Upper lobe of right lung (tissue), 1 donor: ENCODE results near the gene TMEM185A. TPM values are rescaled to one million over a fixed set of nuclear protein-coding genes. Genes with fewer than 3 reads are reported as not detected.

ENCODE experiments used
- ATAC-seq: fragments of 200-7000 bp; cut with Tn5 transposase; one replicate; pipeline ENCODE4 v1.9.1; 2020; ENCODE audit warnings: mild to moderate bottlenecking, moderate library complexity
- DNase-seq: peaks from one replicate; pipeline ENCODE4 v3.0.0-alpha.2; 2020
- H3K27ac ChIP-seq: fragments of 200-600 bp; one replicate; pipeline ENCODE4 v1.8.0; 2022
- H3K27me3 ChIP-seq: fragments of 200-600 bp; one replicate; pipeline ENCODE4 v1.8.0; 2022; ENCODE audit warnings: mild to moderate bottlenecking
- H3K36me3 ChIP-seq: fragments of 200-600 bp; one replicate; pipeline ENCODE4 v1.8.0; 2022
- H3K4me1 ChIP-seq: fragments of 200-600 bp; one replicate; pipeline ENCODE4 v1.8.0; 2022
- H3K4me3 ChIP-seq: fragments of 200-600 bp; one replicate; pipeline ENCODE4 v1.8.0; 2022; ENCODE audit warnings: mild to moderate bottlenecking
- H3K9me3 ChIP-seq: fragments of 200-600 bp; one replicate; pipeline ENCODE4 v1.8.0; 2022
- intact Hi-C: fragments of 100-400 bp; cut with DNase I; formaldehyde crosslinking; loops from one replicate; pipeline ENCODE4 v1.11.0; 2022
- total RNA-seq: library from RNA; stranded (reverse); fragmentation: NEBNext Ultra II Directional; extraction: Animal tissue kit (Norgen Biotek cat#: 25700); gene quantifications from one replicate; pipeline ENCODE4 v1.2.1, GENCODE V29; 2021
- TF ChIP-seq, protein P1 (sequence below): fragments of 200-600 bp; IDR thresholded peaks from one replicate; pipeline ENCODE4 v1.8.0; 2022; ENCODE audit warnings: antibody characterized with exemption
- donor health status: DM: no; HTN: yes; CAD: no; lungs with severe emphysema.

Gene TMEM185A
- total RNA-seq, 1 donor from 2014 or later = 19.9 TPM

DNA sequence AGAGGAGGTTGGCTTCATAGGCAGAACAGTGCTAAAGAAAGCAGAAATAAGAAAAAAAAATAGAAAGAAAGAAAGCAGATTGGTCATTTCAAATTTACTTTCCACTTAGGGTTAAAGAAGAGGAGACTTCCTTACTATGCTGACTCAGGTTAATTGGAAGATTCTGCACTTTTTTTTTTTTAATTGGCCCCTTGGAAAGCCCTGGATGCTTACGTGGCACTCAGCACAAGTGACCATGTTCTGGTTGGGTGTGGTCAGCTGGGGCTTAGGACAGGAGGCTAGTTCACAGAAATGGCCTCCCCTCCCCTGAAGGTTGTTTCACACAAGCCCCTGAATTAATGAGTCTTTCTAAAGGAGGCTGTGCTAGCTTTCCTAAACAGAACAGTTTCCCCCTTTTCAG, 58.8 kb downstream of the TMEM185A start:
- Histone ChIP-seq H3K4me1 (no peaks in the 10 kb centered on the region), H3K27me3 (no peaks in the 10 kb centered on the region), H3K36me3 (no peaks in the 10 kb centered on the region), H3K4me3 (no peak overlapping the region), H3K27ac (no peak overlapping the region), H3K9me3 (no peaks in the 10 kb centered on the region)
- intact Hi-C loops = no loop called here
- no peak for ATAC-seq
- no peak for DNase-seq
- TF ChIP-seq, protein P1, sequence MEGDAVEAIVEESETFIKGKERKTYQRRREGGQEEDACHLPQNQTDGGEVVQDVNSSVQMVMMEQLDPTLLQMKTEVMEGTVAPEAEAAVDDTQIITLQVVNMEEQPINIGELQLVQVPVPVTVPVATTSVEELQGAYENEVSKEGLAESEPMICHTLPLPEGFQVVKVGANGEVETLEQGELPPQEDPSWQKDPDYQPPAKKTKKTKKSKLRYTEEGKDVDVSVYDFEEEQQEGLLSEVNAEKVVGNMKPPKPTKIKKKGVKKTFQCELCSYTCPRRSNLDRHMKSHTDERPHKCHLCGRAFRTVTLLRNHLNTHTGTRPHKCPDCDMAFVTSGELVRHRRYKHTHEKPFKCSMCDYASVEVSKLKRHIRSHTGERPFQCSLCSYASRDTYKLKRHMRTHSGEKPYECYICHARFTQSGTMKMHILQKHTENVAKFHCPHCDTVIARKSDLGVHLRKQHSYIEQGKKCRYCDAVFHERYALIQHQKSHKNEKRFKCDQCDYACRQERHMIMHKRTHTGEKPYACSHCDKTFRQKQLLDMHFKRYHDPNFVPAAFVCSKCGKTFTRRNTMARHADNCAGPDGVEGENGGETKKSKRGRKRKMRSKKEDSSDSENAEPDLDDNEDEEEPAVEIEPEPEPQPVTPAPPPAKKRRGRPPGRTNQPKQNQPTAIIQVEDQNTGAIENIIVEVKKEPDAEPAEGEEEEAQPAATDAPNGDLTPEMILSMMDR = no peak

DNA sequence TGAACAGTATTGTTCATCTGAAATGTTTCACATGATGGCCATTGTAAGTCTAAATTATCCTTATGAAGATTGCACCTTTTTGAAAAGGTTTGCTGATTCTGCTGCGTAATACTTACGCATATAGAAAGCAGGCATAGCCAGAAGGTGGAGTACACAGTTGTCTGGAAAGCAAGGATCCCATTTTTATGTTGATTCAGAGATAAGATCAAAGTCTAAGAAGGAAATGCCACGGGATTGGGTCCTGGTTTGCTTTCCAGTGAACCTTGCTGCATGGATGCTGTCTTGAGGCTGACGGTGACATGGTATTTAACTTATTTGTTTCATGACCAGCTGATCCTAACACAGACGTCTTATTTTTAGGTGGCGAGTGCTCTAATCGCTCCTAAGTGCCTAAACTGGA, 59.8 kb downstream of the TMEM185A start:
- Histone ChIP-seq H3K36me3 (no peaks in the 10 kb centered on the region), H3K27ac (no peak overlapping the region), H3K9me3 (no peaks in the 10 kb centered on the region), H3K27me3 (no peaks in the 10 kb centered on the region), H3K4me3 (no peak overlapping the region), H3K4me1 (no peaks in the 10 kb centered on the region)
- TF ChIP-seq, protein P1 = no peak
- no peak for DNase-seq
- no peak for ATAC-seq
- intact Hi-C loops = no loop called here

DNA sequence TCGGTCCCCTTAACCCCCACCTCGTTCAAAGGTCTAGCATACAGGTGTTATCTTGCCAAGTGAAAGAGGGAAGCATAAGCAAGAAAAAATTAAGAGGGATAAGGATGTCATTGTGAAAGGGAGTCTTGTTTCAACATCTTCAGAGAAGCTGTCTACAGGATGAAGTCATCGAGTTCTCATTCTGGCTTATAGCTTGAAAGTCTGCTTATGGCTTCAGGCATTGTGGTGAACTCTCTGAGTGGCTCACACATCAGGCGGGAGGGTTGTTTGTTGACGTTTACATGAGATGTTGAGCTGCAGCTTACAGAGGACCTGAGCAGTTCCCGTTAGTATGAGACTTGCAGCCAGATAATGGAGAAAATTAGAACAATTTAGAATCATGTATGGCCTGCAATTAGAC, 60.9 kb downstream of the TMEM185A start:
- ATAC-seq (no peak), DNase-seq (no peak)
- intact Hi-C loops = no loop called here

DNA sequence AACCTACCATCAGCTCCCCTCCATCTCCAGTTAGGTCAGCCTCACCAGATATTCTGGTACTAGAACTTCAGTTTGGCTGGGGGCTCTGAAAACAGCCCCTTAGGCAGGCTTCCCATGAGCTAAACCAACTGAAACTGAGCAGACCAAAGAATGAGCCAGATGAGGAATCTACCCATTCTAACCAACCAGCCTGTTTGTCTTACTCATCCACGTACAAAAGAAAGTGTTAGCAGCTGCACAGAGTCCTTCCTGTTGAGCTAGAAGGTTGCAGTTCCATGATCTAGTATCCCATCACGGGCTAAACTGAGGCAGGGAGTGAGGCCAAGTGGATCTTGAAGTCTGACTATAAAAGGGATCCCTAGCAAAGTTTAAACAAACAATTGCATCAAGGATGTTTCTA, 61.8 kb downstream of the TMEM185A start:
- Histone ChIP-seq H3K36me3 (no peaks in the 10 kb centered on the region), H3K27me3 (no peaks in the 10 kb centered on the region), H3K4me1 (no peaks in the 10 kb centered on the region), H3K9me3 (no peaks in the 10 kb centered on the region), H3K27ac (no peak overlapping the region), H3K4me3 (no peak overlapping the region)
- no peak for ATAC-seq
- TF ChIP-seq, protein P1 = no peak
- intact Hi-C loops = no loop called here
- no peak for DNase-seq

More for the DNA sequence above, 60.9 kb downstream of the TMEM185A start:
- TF ChIP-seq, protein P1 = no peak
- Histone ChIP-seq H3K4me1 (no peaks in the 10 kb centered on the region), H3K9me3 (no peaks in the 10 kb centered on the region), H3K4me3 (no peak overlapping the region), H3K27ac (no peak overlapping the region), H3K27me3 (no peaks in the 10 kb centered on the region), H3K36me3 (no peaks in the 10 kb centered on the region)

DNA sequence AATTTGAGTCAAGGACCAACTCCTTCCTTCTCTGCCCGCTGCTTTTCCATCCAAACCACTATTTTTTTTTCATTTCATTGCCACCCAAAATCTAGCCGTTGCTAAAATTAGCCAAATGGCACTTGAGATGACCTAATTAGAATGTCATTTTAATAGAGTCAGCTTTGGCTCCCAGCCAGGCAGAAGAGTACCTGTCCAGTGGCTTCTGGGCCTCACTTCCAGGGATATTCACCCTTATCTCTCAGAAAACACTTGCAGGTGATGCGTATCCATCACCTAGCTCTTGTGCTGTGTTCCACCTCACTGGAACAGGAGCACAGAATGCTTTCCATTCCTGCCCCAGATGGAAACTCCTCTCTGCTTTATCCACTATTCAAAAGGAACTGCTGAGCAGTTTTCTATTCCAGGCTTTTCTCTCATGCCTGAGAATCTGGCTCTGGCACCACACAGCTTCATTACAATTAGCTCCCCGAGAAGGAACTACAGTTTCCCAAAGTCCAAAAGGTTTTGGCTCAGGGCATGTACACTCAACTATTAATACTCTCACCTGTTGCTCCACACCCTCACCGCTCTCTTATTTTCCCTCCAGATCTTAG, 62.8 kb downstream of the TMEM185A start:
- no peaks in the 10 kb centered on the region for H3K4me1 ChIP-seq
- no peak for DNase-seq
- intact Hi-C loops = no loop called here
- TF ChIP-seq, protein P1 = no peak
- no peaks in the 10 kb centered on the region for H3K9me3 ChIP-seq
- no peak overlapping the region for H3K4me3 ChIP-seq
- H3K36me3 ChIP-seq = no peaks in the 10 kb centered on the region
- H3K27me3 ChIP-seq = no peaks in the 10 kb centered on the region
- ATAC-seq = no peak
- no peak overlapping the region for H3K27ac ChIP-seq
